IMR-90 (cell line): Measurements from ENCODE around the gene PARK7. TPM values are rescaled to one million over a fixed set of nuclear protein-coding genes. Genes with fewer than 3 reads are reported as not detected.

Experiments
- RAD21 ChIP-seq: IDR thresholded peaks from 2 replicates; pipeline ENCODE4 v1.6.1; 2012; ENCODE audit warnings: low read length, improper control_type of control experiment
- polyA plus RNA-seq, 3 experiments: library from polyadenylated mRNA; depleted of rRNA; stranded (reverse); fragments of >200 nt; gene quantifications; 2 replicates each; pipeline ENCODE4 v1.2.3, GENCODE V29; 2012; ENCODE audit warnings: low replicate concordance in 1 of 3
- total RNA-seq: library from RNA; depleted of rRNA; stranded (reverse); fragments of >200 nt; gene quantifications from 2 replicates; pipeline ENCODE4 v1.2.3, GENCODE V29; 2012
- TF ChIP-seq, protein P1 (sequence below): fragments of 150-350 bp; IDR thresholded peaks from 2 replicates; pipeline ENCODE4 v1.6.1; 2016; ENCODE audit warnings: low read depth, mild to moderate bottlenecking, low read length, moderate library complexity, borderline replicate concordance

Gene PARK7
- total and polyA plus RNA-seq, 2 of the 4 experiments (the other 2 are of a cell fraction) = 207 to 357 TPM

DNA sequence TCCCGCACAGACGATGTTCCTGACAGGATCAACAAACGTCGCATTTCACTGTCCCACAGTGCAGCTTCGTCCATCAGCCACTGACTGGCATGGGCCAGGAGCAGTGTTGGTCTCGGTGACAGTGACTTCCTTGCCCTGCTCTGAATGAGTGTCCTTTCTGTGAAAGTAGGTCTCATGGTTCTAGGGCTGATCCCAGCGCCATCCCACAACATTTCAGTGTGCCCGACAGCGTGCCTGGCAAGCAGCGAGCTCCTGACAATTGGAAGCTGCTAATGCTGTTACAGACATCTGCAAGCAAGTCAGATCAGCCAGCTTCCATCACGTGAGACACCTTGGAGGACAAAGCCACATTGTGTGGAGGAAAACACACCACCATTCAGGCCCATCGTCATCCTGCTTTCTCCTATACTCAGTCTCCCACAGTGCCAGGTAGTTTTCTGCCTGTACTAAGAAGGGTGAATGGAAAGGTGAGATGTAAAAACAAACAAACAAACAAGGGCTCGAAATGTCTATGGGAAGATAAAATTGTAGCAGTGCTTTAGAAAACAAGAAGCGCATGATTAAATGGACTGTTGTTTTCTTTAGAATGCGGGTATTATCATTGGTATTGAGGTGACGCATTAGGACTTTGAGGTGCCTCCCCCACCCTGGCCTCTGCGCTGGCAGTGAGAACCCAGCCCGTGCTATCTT lies 42.7 kb downstream of the PARK7 start (continued):
- TF ChIP-seq, protein P1, sequence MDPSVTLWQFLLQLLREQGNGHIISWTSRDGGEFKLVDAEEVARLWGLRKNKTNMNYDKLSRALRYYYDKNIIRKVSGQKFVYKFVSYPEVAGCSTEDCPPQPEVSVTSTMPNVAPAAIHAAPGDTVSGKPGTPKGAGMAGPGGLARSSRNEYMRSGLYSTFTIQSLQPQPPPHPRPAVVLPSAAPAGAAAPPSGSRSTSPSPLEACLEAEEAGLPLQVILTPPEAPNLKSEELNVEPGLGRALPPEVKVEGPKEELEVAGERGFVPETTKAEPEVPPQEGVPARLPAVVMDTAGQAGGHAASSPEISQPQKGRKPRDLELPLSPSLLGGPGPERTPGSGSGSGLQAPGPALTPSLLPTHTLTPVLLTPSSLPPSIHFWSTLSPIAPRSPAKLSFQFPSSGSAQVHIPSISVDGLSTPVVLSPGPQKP = no peak
- no peak for TF ChIP-seq RAD21
